ENCODE results near the gene KIF18A.

Gene KIF18A

GRCh38 chr11:28110821-28111200 lies 2.9 kb upstream of the KIF18A start:
- no peak for TF ChIP-seq CTCF (IDR thresholded peaks at IDR 0.05)
- Histone ChIP-seq H3K4me3 (ENCODE audit: low read depth in 1 of 2, low read length in 1 of 2) (peak overlapping the region; percentile 68 to 74), H3K27ac (peak overlapping the region; percentile 81), H3K36me3 (no peaks in the 10 kb centered on the region), H3K4me1 (ENCODE audit: control insufficient read depth in 1 of 2, insufficient read depth in 1 of 2, low read depth in 1 of 2, low read length in 1 of 2) (peaks cover 37 to 40% of the 10 kb centered on the region in 2 experiments), H3K27me3 (no peaks in the 10 kb centered on the region), H3K9me3 (no peaks in the 10 kb centered on the region)

- H3K4me3 ChIP-seq (ENCODE audit: low read depth in 1 of 2, low read length in 1 of 2) = peak overlapping the region; percentile 68 to 74
- H3K27me3 ChIP-seq = no peaks in the 10 kb centered on the region
- TF ChIP-seq CTCF (IDR thresholded peaks at IDR 0.05) = no peak
- H3K9me3 ChIP-seq = no peaks in the 10 kb centered on the region
- H3K27ac ChIP-seq = peak overlapping the region; percentile 81
- peaks cover 37 to 40% of the 10 kb centered on the region in 2 experiments for H3K4me1 ChIP-seq (ENCODE audit: control insufficient read depth in 1 of 2, insufficient read depth in 1 of 2, low read depth in 1 of 2, low read length in 1 of 2)
- H3K36me3 ChIP-seq = no peaks in the 10 kb centered on the region
These were observed 2.3 kb upstream of the KIF18A start for GRCh38 chr11:28110108-28110820.

DNA sequence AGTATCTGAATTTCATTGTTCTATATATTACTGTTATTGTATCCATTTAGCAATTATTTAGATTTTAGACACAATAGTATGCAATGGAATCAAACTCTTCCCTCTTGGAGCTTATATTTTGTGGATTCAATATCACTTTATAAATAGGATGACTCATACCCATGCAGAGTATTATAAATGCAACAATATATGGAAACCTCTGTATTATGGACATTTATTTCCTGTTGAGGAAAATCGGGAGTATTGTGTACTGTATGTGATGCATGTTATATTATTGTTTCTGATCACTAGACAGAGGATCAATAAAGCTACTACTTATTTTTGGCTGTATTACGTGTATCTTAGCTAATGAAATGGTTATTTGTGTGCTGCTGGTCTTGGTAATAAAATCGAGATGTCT lies 1.0 kb upstream of the KIF18A start:
- no peaks in the 10 kb centered on the region for H3K27me3 ChIP-seq
- H3K27ac ChIP-seq = peak overlapping the region; percentile 78
- no peak for TF ChIP-seq CTCF (IDR thresholded peaks at IDR 0.05)
- peaks cover 37 to 40% of the 10 kb centered on the region in 2 experiments for H3K4me1 ChIP-seq (ENCODE audit: control insufficient read depth in 1 of 2, insufficient read depth in 1 of 2, low read depth in 1 of 2, low read length in 1 of 2)
- H3K4me3 ChIP-seq (ENCODE audit: low read depth in 1 of 2, low read length in 1 of 2) = no peak overlapping the region
- no peaks in the 10 kb centered on the region for H3K36me3 ChIP-seq
- no peaks in the 10 kb centered on the region for H3K9me3 ChIP-seq

DNA sequence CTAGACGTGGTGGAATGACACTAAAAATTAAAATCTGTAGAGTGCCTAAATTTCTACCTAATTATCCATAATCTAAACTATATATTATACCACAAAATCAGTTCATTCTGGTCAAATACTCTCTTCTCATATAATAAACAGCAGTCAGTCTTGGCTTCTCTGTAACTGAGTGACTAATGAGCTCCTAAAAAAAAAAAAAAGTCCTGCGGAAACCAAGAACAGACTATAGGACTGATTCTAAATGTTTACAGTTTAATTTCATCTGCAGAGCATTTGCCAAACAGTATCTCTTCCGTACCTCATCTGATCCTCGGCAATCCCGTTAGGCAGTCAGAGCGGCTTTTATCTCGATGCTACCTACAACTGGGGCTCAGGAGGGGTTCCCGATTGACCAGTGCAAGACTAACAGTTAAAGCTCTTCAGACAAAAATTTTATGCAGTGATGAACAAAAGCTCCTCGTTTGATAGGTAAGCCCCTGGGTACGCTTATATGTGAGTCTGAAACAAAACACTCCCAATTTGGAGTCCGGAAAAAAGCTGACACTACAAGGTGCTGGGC lies 686 bp downstream of the KIF18A start:
- H3K4me1 ChIP-seq (ENCODE audit: control insufficient read depth in 1 of 2, insufficient read depth in 1 of 2, low read depth in 1 of 2, low read length in 1 of 2) = peaks cover 37 to 40% of the 10 kb centered on the region in 2 experiments
- H3K36me3 ChIP-seq = no peaks in the 10 kb centered on the region
- peak overlapping the region; percentile 72 to 76 for H3K4me3 ChIP-seq (ENCODE audit: low read depth in 1 of 2, low read length in 1 of 2)
- no peaks in the 10 kb centered on the region for H3K9me3 ChIP-seq
- H3K27me3 ChIP-seq = no peaks in the 10 kb centered on the region
- TF ChIP-seq CTCF (IDR thresholded peaks at IDR 0.05) = no peak
- peak overlapping the region; percentile 78 for H3K27ac ChIP-seq

DNA sequence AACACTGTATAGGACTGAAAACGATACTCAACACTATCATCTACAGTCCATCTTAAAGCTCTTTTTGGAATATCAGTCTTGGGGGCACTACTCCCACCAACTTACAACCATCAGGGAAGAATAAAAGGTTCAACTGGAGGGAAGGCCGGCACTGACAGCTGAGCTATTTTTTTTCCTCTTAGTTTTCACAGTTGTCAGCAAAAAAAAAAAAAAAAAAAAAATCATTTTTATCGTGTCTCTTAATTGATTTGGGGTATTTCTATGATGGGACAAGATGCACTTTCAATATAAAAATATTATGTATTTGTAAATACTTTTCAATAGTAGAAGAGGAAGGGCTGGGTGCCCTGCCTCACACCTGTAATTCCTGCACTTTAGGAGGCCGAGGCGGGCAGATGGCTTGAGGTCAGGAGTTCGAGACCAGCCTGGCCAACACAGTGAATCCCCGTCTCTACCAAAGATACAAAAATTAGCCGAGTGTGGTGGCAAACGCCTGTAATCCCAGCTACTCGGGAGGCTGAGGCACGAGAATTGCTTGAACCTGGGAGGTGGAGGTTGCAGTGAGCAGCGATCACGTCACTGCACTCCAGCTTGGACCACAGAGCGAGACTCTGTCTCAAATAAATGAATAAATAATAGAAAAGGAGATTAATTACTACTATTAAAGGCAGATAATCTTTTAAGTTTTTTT lies 1.5 kb downstream of the KIF18A start:
- H3K36me3 ChIP-seq = no peaks in the 10 kb centered on the region
- no peaks in the 10 kb centered on the region for H3K9me3 ChIP-seq
- TF ChIP-seq CTCF (IDR thresholded peaks at IDR 0.05) = no peak
- peaks cover 37 to 40% of the 10 kb centered on the region in 2 experiments for H3K4me1 ChIP-seq (ENCODE audit: control insufficient read depth in 1 of 2, insufficient read depth in 1 of 2, low read depth in 1 of 2, low read length in 1 of 2)
- no peak overlapping the region for H3K27ac ChIP-seq
- no peaks in the 10 kb centered on the region for H3K27me3 ChIP-seq
- H3K4me3 ChIP-seq (ENCODE audit: low read depth in 1 of 2, low read length in 1 of 2) = no peak overlapping the region
